Cardiac muscle cell (in vitro differentiated cells and primary cell): ENCODE measurements around the gene KLHL2. TPM values are rescaled to one million over a fixed set of nuclear protein-coding genes. Genes with fewer than 3 reads are reported as not detected.

Experiments used
- DNase-seq, 2 donors: peaks; one replicate each; pipeline versions ENCODE4 v3.0.0 to v3.0.0-alpha.2; 2010 to 2017; ENCODE audit warnings: low read depth in 1 of 2, low spot score in 1 of 2
- H3K27ac ChIP-seq: fragments of 200-600 bp; sonication (generic); 2 replicates; pipeline ENCODE4 v1.5.1; 2016
- H3K27me3 ChIP-seq: fragments of 200-600 bp; sonication (generic); 2 replicates; pipeline ENCODE4 v1.6.0; 2016; ENCODE audit warnings: control low read depth
- H3K36me3 ChIP-seq: fragments of 200-600 bp; sonication (generic); 2 replicates; pipeline ENCODE4 v1.5.1; 2016; ENCODE audit warnings: control low read depth
- H3K4me1 ChIP-seq: fragments of 200-600 bp; sonication (generic); 2 replicates; pipeline ENCODE4 v1.8.1; 2017; ENCODE audit warnings: low read depth, mild to moderate bottlenecking, mixed run types
- H3K4me3 ChIP-seq: fragments of 200-600 bp; sonication (generic); 2 replicates; pipeline ENCODE4 v1.5.1; 2016; ENCODE audit warnings: mild to moderate bottlenecking
- H3K9me3 ChIP-seq: fragments of 200-600 bp; sonication (generic); 2 replicates; pipeline ENCODE4 v1.5.1; 2017; ENCODE audit warnings: low read depth, mild to moderate bottlenecking, control low read depth
- polyA plus RNA-seq: library from polyadenylated mRNA; unstranded; fragments of >200 nt; fragmentation: Nextera tagmentation; extraction: Ambion mirVana; gene quantifications from 2 replicates; pipeline ENCODE4 v1.2.1, GENCODE V29; 2016
- total RNA-seq: library from RNA; depleted of rRNA; stranded (reverse); fragments of >200 nt; gene quantifications from 2 replicates; pipeline ENCODE4 v1.2.3, GENCODE V29; 2016
- TF ChIP-seq, protein P1 (sequence below): IDR thresholded peaks from 2 replicates; pipeline ENCODE4 v1.5.1; 2012; ENCODE audit warnings: low read depth, mild to moderate bottlenecking, low read length

KLHL2 gene
- total and polyA plus RNA-seq, 2 experiments from 2014 or later: 39.7 to 39.8 TPM

DNA sequence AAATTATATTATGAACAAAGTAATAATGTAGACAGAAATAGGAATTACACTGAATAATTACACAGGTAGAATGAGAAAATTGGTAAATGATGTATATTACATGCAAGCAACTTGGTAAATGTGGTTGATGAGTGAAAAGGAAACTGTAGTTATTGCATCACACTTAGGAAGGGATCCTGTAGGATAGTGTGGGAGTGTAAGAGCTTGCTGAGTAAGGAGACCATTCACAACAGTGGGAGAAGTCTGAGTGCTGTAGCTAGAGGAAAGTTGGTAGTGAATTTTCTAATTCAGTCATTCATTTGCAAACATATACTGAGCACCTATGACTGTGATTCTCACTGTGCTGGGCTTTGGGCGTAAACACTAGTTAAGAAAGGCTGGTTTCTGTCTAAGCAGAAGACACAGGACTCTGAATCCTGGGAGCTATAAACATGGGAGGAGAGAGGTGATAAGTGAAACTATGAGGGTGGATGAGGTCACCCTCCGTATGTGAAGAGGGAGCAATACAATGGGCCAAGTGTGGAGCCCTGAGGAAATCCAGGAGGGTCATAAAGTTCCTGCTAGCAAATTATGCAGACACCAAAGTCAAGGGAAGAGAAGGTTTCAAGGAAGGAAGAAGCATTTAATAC lies 157.2 kb downstream of the KLHL2 start:
- H3K4me1 ChIP-seq: no peaks in the 10 kb centered on the region
- H3K4me3 ChIP-seq: no peak overlapping the region
- TF ChIP-seq, protein P1, sequence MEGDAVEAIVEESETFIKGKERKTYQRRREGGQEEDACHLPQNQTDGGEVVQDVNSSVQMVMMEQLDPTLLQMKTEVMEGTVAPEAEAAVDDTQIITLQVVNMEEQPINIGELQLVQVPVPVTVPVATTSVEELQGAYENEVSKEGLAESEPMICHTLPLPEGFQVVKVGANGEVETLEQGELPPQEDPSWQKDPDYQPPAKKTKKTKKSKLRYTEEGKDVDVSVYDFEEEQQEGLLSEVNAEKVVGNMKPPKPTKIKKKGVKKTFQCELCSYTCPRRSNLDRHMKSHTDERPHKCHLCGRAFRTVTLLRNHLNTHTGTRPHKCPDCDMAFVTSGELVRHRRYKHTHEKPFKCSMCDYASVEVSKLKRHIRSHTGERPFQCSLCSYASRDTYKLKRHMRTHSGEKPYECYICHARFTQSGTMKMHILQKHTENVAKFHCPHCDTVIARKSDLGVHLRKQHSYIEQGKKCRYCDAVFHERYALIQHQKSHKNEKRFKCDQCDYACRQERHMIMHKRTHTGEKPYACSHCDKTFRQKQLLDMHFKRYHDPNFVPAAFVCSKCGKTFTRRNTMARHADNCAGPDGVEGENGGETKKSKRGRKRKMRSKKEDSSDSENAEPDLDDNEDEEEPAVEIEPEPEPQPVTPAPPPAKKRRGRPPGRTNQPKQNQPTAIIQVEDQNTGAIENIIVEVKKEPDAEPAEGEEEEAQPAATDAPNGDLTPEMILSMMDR: no peak
- DNase-seq: peak in 1 of 2 donors; percentile 82
- H3K27me3 ChIP-seq: no peaks in the 10 kb centered on the region
- H3K27ac ChIP-seq: no peak overlapping the region
- no peaks in the 10 kb centered on the region for H3K36me3 ChIP-seq
- no peaks in the 10 kb centered on the region for H3K9me3 ChIP-seq

DNA sequence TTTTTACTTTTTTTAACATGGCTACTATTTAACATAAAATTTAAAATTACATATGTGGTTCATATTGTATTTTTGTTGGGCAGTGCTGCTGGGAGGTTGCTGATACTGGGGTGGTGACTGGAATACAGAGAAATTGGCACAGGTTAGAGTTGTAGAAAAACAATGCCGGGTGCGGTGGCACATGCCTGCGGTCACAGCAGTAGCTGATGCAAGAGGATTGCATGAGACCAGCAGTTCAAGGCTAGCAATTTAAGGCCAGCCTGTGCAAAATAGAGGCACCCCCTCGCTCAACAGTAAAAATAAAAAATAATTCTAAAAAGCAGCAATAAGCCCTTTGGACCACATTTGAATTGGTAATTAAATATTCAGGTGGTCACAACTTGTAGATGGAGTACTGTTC lies 159.7 kb downstream of the KLHL2 start:
- Histone ChIP-seq H3K4me1 (no peaks in the 10 kb centered on the region), H3K4me3 (no peak overlapping the region), H3K9me3 (no peaks in the 10 kb centered on the region), H3K27ac (no peak overlapping the region), H3K36me3 (no peaks in the 10 kb centered on the region), H3K27me3 (no peaks in the 10 kb centered on the region)
- TF ChIP-seq, protein P1: no peak
- no peak for DNase-seq

DNA sequence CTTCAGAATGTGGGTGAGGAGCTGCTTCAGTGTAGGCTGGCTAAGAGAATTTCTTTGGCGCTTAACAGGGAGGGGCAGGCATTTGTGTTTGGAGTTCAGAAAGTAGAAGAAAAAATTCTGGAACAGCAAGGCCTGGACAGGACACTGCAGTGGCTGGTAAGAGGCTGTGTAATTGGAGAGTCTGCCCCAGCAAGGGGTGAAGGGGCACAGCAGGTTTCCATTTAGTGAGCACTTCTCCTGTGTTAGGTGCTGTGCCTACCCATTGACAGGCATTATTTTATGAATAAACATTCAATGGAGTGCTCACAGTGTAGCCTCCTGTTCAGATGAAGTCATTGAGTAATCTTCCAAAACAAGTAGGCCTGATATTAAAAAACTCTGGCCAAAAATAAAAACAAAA lies 160.8 kb downstream of the KLHL2 start:
- no peaks in the 10 kb centered on the region for H3K9me3 ChIP-seq
- H3K4me3 ChIP-seq: no peak overlapping the region
- no peaks in the 10 kb centered on the region for H3K27me3 ChIP-seq
- no peaks in the 10 kb centered on the region for H3K36me3 ChIP-seq
- TF ChIP-seq, protein P1: no peak
- H3K27ac ChIP-seq: no peak overlapping the region
- no peaks in the 10 kb centered on the region for H3K4me1 ChIP-seq
- DNase-seq: no peak

DNA sequence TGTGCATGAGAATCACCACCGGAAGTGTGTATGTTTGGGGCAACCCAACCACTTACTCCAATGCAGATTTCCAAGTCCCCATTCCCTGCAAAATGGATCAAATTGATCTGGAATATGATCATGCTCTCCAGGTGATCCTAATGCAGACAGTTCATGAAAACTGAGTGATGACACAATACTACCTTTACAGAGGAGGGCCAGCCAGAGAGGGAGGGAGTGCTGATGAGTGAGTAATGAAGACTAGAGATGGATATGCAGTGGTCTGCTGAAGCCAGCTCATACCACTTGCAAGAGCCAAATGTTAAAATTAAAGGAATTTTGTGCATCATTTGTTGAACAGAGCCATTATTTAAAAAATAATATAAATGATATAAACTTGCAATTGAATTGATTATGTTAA lies 161.2 kb downstream of the KLHL2 start:
- no peak for DNase-seq
- H3K36me3 ChIP-seq: no peaks in the 10 kb centered on the region
- no peaks in the 10 kb centered on the region for H3K27me3 ChIP-seq
- H3K9me3 ChIP-seq: no peaks in the 10 kb centered on the region
- TF ChIP-seq, protein P1: no peak
- no peaks in the 10 kb centered on the region for H3K4me1 ChIP-seq
- H3K4me3 ChIP-seq: no peak overlapping the region
- H3K27ac ChIP-seq: no peak overlapping the region

DNA sequence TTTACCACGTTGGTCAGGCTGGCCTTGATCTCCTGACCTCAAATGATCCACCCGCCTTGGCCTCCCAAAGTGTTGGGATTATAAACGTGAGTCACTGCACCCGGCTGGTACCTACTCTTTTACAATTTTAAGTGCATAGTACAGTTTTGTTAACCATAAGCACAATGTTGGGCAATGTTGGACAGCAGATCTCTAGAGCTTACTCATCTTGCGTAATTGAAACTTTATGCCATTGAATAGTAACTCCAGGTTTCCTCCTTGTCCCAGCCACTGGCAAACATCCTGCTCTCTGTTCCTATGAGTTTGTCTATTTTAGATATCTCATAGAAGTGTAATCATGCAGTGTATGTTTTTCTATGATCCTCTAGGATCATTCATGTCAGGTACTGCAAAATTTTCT lies 162.2 kb downstream of the KLHL2 start:
- Histone ChIP-seq H3K27ac (no peak overlapping the region), H3K4me3 (no peak overlapping the region), H3K9me3 (no peaks in the 10 kb centered on the region), H3K27me3 (no peaks in the 10 kb centered on the region), H3K4me1 (no peaks in the 10 kb centered on the region), H3K36me3 (no peaks in the 10 kb centered on the region)
- DNase-seq: peak in 1 of 2 donors; percentile 47
- TF ChIP-seq, protein P1: no peak
